ENCODE measurements around the gene RNU6-9.

RNU6-9 gene

DNA sequence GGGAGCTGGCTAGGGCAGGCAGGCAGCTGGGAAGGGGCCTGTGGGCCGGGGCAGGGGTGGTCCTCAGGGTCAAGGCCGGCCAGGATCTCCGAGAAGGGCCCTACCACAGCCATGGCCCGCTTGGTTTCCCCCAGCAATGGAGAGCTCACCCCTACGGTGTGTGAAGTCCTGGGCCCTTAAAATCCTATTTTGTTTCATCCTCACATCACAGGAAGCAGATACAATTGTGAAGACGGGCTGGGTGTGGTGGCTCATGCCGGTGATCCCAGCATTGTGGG is 8.7 kb downstream of the RNU6-9 start:
- TF ChIP-seq, protein P1, sequence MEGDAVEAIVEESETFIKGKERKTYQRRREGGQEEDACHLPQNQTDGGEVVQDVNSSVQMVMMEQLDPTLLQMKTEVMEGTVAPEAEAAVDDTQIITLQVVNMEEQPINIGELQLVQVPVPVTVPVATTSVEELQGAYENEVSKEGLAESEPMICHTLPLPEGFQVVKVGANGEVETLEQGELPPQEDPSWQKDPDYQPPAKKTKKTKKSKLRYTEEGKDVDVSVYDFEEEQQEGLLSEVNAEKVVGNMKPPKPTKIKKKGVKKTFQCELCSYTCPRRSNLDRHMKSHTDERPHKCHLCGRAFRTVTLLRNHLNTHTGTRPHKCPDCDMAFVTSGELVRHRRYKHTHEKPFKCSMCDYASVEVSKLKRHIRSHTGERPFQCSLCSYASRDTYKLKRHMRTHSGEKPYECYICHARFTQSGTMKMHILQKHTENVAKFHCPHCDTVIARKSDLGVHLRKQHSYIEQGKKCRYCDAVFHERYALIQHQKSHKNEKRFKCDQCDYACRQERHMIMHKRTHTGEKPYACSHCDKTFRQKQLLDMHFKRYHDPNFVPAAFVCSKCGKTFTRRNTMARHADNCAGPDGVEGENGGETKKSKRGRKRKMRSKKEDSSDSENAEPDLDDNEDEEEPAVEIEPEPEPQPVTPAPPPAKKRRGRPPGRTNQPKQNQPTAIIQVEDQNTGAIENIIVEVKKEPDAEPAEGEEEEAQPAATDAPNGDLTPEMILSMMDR (IDR thresholded peaks at IDR 0.05; ENCODE audit: insufficient read depth, missing control alignments) = no peak
- FAIRE-seq (no peak), DNase-seq (ENCODE audit: insufficient read length, low spot score) (no peak)

DNA sequence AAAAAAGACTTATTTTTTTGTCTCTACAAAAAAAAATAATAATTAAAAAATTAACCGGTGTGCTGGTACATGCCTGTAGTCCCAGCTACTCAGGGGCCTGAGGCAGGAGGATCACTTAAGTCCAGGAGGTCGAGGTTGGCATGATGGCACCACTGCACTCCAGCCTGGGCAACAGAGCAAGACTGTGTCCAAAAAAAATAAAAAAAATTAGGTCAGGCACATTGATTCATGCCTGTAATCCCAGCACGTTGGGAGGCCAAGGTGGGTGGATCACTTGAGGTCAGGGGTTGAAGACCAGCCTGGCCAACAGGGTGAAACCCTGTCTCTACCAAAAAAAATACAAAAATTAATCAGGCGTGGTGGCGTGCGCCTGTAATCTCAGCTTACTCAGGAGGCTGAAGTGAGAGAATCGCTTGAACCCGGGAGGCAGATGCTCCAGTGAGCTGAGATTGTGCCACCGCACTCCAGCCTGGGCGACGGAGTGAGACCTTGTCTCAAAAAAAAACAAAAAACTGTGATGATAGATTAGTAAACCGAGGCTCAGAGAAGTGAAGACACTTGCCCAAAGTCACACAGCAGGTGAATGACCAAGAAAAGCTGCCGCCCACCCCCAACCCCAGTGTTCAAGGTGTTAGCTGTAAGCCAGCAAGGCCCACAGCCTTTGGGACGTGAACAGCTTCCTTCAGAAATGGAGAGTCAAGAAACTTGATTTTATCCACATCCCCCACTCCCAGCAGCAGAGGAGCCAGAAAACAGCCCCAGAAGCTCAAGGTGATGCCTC is 9.4 kb downstream of the RNU6-9 start:
- no peak for FAIRE-seq
- TF ChIP-seq, protein P1 (IDR thresholded peaks at IDR 0.05; ENCODE audit: insufficient read depth, missing control alignments) = no peak
- no peak for DNase-seq (ENCODE audit: insufficient read length, low spot score)

DNA sequence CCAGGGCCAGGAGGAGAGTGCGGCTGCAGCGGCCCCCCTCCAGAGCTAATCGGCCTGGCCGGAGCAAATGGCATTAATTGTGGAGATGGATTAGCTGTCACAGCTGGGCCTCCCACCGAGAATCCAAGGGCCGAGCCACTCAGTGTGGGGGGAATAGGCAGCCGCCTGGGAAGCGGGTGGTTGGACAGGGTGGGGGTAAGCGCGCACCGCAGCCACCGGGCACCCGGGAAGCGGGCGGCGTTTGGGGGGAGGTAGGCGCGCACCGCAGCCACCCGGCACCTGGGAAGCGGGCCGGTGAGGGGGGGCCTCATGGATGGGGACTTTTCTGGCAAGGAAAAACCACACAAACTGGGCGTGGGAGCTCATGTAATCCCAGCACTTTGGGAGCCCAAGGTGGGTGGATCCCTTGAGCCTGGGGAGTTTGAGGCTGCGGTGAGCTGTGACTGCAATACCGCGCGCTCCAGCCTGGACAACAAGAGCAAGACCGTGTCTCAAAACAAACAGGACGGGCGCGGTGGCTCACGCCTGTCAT is 10.0 kb downstream of the RNU6-9 start:
- peak; percentile 92 for DNase-seq (ENCODE audit: insufficient read length, low spot score)
- TF ChIP-seq, protein P1 (IDR thresholded peaks at IDR 0.05; ENCODE audit: insufficient read depth, missing control alignments) = no peak
- FAIRE-seq = no peak

DNA sequence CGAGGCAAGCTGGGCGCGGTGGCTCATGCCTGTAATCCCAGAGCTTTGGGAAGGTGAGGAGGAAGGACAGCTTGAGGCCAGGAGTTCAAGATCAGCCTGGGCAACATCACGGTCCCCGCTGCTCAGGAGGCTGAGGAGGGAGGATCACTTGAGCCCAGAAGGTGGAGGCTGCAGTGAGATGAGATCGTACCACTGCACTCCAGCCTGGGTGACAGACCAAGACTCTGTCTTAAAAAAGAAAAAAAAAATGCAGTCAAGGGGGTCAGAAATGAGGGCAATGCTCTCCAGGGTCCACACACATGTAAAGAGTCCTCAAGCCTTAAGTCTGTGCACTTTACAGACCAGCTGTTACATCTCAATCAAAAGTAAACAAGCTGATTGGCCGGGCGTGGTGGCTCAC is 11.3 kb downstream of the RNU6-9 start:
- TF ChIP-seq, protein P1 (IDR thresholded peaks at IDR 0.05; ENCODE audit: insufficient read depth, missing control alignments) = no peak
- DNase-seq (ENCODE audit: insufficient read length, low spot score) = no peak
- FAIRE-seq = no peak

DNA sequence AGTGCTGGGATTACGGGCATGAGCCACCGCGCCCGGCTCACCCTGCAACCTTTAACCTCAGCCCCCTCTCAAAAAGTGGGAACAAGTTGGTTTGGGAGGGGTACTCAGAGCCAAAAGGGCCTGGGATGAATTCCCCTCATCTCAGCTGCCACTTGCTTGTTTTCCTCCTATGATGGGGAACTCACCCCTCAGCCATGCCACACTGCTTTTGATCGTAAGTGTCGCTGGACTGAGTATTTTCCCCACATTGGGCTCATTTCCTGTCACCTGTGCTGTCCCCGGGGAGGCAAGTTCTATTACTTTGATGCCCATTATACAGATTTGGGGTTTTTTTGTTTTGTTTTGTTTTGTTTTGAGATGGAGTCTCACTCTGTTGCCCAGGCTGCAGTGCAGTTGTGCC is 13.2 kb downstream of the RNU6-9 start:
- FAIRE-seq (no peak), DNase-seq (ENCODE audit: insufficient read length, low spot score) (no peak)
- TF ChIP-seq, protein P1 (IDR thresholded peaks at IDR 0.05; ENCODE audit: insufficient read depth, missing control alignments) = no peak

DNA sequence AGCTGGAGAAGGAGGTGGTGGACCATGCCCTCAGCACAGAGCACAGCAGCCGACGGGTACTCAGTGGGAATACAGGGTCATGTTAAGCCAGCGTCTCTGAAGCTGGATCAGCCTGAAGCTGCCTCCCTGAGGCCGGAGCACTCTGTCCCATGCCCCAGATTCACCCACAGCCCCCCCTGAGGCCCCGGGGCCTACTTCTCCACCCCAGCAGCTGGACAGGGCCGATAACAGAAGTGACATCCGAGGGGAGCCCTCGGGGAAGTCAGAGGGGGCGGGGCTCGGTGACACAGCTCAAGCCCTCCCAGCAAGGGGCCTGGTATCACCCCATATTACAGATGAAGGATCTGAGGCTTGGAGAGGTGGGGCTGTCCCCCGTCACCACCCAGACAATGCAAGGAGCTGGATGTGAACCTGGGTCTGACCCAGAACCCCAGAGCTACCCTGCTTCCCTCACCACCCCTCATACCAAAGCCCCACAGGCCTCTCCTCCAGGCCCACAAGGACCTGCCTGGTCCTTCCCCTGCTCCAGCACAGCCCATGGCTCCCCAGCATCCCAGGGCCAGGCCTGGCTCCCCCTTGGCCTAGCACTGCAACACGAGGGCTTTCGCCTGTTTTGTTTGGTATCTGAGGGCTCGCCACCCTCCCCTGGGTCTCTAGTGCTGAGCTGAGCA is 14.0 kb downstream of the RNU6-9 start:
- no peak for FAIRE-seq
- no peak for DNase-seq (ENCODE audit: insufficient read length, low spot score)
- TF ChIP-seq, protein P1 (IDR thresholded peaks at IDR 0.05; ENCODE audit: insufficient read depth, missing control alignments) = no peak
